Measurements from ENCODE around the gene GALNT18.

GALNT18 gene

DNA sequence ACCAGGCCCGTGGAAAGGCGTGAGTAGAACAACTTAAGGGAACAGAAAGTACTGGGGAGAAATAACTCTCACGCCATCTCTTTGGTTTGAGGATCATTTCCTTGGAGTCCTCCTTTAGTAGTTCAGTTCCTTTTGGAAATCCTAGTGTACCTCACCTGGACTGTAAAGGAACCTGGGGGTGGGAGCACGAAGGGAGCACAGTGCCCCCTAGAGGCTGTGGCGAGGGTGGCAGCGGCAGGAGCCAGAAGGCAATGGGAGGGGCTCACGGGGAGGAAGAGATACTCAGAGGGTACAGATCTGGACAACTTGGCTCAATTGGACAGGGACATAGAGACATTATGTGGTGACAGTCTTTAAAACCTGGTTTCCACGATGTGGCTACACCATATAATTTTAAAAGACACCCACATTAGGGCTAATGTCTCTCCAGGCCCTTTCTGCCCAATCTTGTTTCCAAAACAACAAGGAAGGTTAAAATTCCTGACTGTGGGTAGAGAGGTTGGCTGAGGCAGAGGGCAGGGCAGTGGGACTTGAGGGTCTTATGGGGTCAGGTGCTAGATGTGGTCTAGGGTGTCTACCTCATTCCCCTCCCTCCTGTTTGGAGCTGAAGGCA lies 355.7 kb downstream of the GALNT18 start:
- no peak for DNase-seq (ENCODE audit: low read depth)

- no peak for DNase-seq (ENCODE audit: low read depth)
These were observed 356.5 kb downstream of the GALNT18 start for GRCh38 chr11:11265320-11265719.

DNA sequence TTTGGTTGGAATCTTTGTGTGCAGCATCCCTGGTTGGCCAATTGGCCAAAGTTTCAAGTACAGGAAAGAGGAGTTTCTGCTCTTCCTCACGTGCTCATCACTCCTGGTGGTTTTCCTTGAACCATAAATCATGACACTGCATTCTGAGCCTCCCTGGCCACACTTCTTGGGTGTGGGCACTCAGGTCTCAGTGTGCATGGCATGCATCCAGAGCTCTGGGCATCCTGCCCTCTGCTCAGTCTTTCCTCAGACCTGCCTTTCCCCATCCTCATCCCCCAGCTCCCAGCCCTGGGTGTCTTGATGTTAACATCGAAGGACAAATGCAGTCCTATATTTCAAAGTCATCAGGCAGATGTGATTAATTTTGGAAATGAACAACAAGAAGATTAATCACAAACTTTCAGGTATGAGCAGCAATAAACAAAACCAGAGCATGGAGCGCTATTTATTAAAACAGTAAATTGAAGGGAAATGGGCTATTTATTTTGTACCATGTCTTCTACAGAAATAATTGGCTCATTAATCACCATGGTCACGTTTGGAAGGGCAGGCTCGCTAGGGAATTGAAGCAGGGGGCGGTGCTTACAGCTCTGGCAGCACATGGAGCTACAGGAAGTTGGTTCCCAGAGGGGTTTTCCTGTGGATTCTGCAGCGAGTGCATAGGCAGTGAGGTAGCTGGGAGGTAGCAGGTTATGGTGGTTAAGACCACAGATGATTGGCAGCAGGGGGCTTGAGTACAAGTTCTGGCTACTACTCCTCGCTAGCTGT lies 358.4 kb downstream of the GALNT18 start:
- DNase-seq (ENCODE audit: low read depth): no peak

DNA sequence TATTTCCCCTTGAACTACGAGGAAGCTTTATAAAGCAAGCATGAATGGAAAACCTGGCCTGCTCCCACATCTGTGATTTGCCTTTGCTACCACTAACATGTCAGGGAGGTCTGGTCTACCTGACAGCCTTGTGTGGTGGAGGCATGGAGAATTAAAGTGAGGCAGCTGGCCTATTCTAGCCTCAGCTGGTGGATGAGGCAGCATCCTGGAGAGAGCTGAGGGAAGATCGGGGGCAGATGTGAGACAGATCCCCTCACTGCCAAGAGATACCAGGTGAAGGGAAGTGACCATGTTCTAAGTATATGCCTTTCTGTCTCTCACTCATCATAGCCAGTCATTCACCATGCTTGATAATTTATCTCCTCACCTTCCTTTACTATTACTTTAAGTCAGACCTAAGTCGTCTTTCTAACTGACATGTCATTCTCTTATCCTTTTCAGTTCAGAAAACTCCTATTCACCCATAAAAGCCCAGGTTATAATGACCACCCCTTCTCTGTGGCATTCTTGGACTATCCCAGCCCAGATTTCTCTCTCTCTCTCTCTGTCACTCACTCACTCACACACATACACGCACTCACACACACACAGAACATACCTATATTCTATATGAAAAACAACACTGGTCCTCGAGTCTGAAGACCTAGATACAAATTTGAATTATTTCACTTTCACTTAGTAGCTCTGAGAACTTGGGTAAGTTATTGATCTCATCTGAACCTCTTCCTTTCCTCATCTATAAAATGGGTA lies 359.5 kb downstream of the GALNT18 start:
- no peak for DNase-seq (ENCODE audit: low read depth)

- no peak for DNase-seq (ENCODE audit: low read depth)
These were observed 360.2 kb downstream of the GALNT18 start for GRCh38 chr11:11261629-11262028.

- DNase-seq (ENCODE audit: low read depth): no peak
These were observed 360.9 kb downstream of the GALNT18 start for GRCh38 chr11:11260903-11261302.

DNA sequence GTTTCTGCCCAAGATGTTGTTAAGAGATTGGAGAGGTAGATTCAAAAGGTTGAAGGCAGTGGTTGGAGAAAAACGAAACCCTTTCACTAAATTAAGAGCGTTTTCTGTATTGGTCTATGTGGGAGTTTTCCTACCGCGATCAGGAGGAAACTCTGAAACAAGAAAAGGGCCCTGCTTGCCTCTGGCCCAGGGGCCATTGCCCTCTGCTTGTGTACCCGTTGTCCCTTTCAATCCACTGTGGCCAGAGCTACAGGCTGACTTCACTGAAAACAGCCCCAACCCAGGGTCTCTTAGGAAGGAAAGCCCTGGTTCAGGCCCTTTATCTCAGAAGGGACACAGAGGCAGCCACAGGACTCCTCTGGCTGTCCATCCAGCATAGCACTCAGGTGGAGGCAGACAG lies 367.8 kb downstream of the GALNT18 start:
- no peak for DNase-seq (ENCODE audit: low read depth)

- no peak for DNase-seq (ENCODE audit: low read depth)
These were observed 368.3 kb downstream of the GALNT18 start for GRCh38 chr11:11253497-11253896.

DNA sequence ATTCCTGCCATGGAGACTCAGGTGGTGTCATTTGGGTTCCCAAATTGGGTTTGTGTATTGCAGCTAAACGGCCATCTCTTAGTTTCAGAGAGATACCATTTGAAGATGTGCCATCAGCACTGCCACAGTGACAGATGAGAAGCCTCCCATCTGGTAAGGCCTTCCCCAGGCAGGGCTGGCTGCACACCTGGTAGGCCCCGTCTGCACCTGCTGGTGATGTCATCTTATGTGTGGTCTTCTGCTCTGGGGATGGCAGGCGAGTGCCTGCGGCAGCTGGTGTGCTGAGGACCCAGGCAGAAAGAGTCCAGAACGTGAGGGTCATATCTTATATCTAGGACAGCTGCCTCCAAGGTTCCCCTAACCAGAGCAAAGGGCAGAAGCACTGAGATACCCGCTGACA lies 369.4 kb downstream of the GALNT18 start:
- no peak for DNase-seq (ENCODE audit: low read depth)

DNA sequence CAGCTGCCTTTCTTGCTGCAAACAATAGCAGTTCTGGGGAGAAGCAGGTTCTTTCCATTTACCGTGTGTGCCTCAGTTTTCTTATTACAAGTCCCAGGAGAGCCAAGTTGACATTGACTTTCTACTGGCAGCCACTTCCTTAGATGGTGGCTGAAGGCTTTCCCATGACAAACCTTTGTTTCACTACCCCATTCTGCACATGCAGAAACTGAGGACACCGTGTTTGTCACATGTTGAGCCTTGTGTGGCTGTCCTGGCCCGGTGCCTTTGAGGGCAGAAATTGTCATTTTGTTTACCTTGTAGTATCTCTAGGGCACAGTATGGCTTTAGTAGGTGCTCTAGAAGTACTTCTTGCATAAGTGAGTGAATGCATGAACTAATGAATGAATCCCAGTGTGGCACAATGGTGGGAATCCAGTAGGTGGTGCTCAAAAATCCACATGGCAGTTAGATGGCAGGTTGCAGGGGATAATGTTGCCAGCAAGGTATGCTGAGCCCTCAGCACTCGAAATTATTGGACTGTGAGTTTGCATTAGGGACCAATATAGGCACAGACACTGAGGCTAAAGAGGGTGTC lies 370.3 kb downstream of the GALNT18 start:
- DNase-seq (ENCODE audit: low read depth): no peak

GRCh38 chr11:11250470-11250869 lies 371.3 kb downstream of the GALNT18 start:
- no peak for DNase-seq (ENCODE audit: low read depth)

DNA sequence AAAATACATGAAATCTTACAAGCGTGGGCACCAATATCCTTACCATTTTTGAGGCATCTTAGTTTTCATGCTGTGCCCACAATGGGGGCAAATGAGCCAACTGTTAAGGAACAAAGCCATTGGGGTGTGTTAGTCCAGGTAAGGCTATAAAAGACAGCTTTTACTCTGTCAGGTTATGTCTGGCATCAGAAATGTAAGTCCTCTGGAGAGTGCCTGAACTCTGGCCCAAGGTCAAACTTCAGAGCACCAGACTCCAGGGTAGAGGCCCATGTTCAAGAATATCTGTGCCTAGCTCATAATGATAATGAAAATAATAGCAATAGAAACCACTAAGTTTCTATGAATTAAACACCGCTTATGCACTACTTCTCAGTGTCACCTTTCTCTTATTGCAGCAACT lies 374.2 kb downstream of the GALNT18 start:
- DNase-seq (ENCODE audit: low read depth): no peak

GRCh38 chr11:11247086-11247485 lies 374.7 kb downstream of the GALNT18 start:
- DNase-seq (ENCODE audit: low read depth): no peak

DNA sequence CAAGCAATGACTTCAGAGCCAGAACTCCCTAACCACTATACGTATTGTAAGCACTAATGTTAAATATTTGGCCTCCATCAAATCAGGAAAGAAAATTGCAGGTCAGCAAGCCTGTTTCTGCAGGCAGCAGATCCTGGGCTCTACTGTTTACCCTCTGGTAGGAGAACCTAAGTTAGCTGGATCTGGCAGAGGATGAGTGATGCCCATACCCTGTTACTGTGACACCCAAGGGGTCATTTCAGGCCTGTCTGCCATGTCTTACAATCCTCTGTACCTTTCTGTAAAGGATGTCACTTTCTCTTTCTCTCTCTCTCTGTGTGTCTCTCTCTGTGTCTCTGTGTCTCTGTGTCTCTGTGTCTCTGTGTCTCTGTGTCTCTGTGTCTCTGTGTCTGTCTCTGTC lies 375.6 kb downstream of the GALNT18 start:
- no peak for DNase-seq (ENCODE audit: low read depth)

- DNase-seq (ENCODE audit: low read depth): no peak
These were observed 376.4 kb downstream of the GALNT18 start for GRCh38 chr11:11245453-11245852.

- no peak for DNase-seq (ENCODE audit: low read depth)
These were observed 377.2 kb downstream of the GALNT18 start for GRCh38 chr11:11244470-11245080.

GRCh38 chr11:11243590-11244469 lies 378.0 kb downstream of the GALNT18 start:
- DNase-seq (ENCODE audit: low read depth): no peak

DNA sequence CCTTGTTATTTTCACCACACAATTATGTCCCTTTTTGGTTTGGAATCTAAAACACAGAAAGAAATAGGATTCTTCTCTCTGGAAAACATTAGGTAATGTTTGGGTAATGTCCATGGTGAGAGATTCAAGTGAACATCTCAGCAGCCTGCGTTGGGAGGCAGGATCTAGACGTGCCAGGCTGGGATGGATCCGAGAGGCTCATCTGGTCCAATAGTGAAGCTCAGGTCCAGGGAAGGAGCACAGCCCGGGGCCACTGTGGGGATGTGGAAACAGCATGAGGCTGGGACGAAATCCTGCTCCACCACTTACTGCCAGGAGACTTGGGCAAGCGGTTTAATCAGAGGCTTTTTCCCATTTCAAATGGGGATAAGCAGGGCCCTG lies 378.6 kb downstream of the GALNT18 start:
- no peak for DNase-seq (ENCODE audit: low read depth)

DNA sequence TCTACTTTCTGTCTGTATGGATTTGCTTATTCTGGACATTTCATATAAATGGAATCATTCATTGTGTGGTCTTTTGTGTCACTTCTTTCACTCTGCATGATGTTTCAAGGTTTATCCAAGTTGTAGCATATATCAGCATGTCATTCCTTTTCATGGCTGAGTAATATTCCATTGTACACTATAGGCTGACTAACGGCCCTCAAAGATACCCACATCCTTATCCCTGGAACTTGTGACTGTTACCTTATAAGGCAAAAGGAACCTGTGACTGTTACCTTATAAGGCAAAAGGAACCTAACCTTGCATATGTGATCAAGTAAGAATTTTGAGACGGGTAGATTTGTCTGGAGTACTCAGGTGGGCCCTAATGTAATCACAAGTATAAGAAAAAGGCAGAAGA lies 380.5 kb downstream of the GALNT18 start:
- DNase-seq (ENCODE audit: low read depth): no peak

GRCh38 chr11:11239959-11240358 lies 381.8 kb downstream of the GALNT18 start:
- no peak for DNase-seq (ENCODE audit: low read depth)

GRCh38 chr11:11237070-11237832 lies 384.6 kb downstream of the GALNT18 start:
- DNase-seq (ENCODE audit: low read depth): no peak

Measured in GM04504 (cell line).